NB4 (cell line): ENCODE measurements around the gene PCNX2.

Source experiments
- CTCF ChIP-seq: IDR thresholded peaks from one replicate; pipeline ENCODE4 v1.5.1; 2012; ENCODE audit warnings: low read depth, low read length
- MAX ChIP-seq: IDR thresholded peaks from 2 replicates; pipeline ENCODE4 v1.6.1; 2011; ENCODE audit warnings: low read depth, low read length
- MYC ChIP-seq: IDR thresholded peaks from 2 replicates; pipeline ENCODE4 v1.6.1; 2011; ENCODE audit warnings: low read depth, low read length
- POLR2A ChIP-seq: IDR thresholded peaks from 2 replicates; pipeline ENCODE4 v1.6.1; 2011; ENCODE audit warnings: mild to moderate bottlenecking; ENCODE audit not compliant: insufficient read length; ENCODE audit errors: extremely low read depth

- TF ChIP-seq CTCF (no peak), POLR2A (no peak), MYC (no peak), MAX (no peak)
These were observed 57.9 kb downstream of the PCNX2 start for GRCh38 chr1:233237647-233238046.
